GM21390 (cell line): Measurements from ENCODE around the gene EEIG1.

Experiments used
- ATAC-seq: cut with Tn5 transposase; IDR thresholded peaks from one replicate; pipeline ENCODE4 v1.9.1; 2021; ENCODE audit not compliant: unreplicated experiment

Gene EEIG1

GRCh38 chr9:128001779-128002298 lies 21.1 kb upstream of the EEIG1 start:
- ATAC-seq, result no peak

GRCh38 chr9:128001151-128001778 lies 20.5 kb upstream of the EEIG1 start:
- no peak for ATAC-seq

- ATAC-seq, result no peak
These were observed 18.7 kb upstream of the EEIG1 start for GRCh38 chr9:127999461-127999860.

GRCh38 chr9:127993721-127994120 lies 12.9 kb upstream of the EEIG1 start:
- no peak for ATAC-seq

- ATAC-seq, result no peak
These were observed 11.0 kb upstream of the EEIG1 start for GRCh38 chr9:127991757-127992274.

GRCh38 chr9:127991017-127991756 lies 10.4 kb upstream of the EEIG1 start:
- ATAC-seq, result no peak

- no peak for ATAC-seq
These were observed 9.8 kb upstream of the EEIG1 start for GRCh38 chr9:127990554-127990953.

- no peak for ATAC-seq
These were observed 8.3 kb upstream of the EEIG1 start for GRCh38 chr9:127989094-127989493.

- no peak for ATAC-seq
These were observed 6.4 kb upstream of the EEIG1 start for GRCh38 chr9:127987103-127987614.

GRCh38 chr9:127985011-127985410 lies 4.2 kb upstream of the EEIG1 start:
- no peak for ATAC-seq

- peak; percentile 24 for ATAC-seq
These were observed 3.1 kb upstream of the EEIG1 start for GRCh38 chr9:127983847-127984289.

GRCh38 chr9:127982912-127983311 lies 2.1 kb upstream of the EEIG1 start:
- ATAC-seq, result no peak

- no peak for ATAC-seq
These were observed 851 bp upstream of the EEIG1 start for GRCh38 chr9:127981559-127982121.

GRCh38 chr9:127980060-127980705 lies 606 bp downstream of the EEIG1 start:
- ATAC-seq, result peak; percentile 30

- peak; percentile 32 for ATAC-seq
These were observed 1.3 kb downstream of the EEIG1 start for GRCh38 chr9:127979333-127980059.

- ATAC-seq, result no peak
These were observed 1.8 kb downstream of the EEIG1 start for GRCh38 chr9:127979015-127979332.

GRCh38 chr9:127977884-127978647 lies 2.7 kb downstream of the EEIG1 start:
- no peak for ATAC-seq

GRCh38 chr9:127977009-127977883 lies 3.5 kb downstream of the EEIG1 start:
- no peak for ATAC-seq

GRCh38 chr9:127976498-127976897 lies 4.3 kb downstream of the EEIG1 start:
- ATAC-seq, result no peak
